NCI-H2107 treated with DMSO at 0.1 percent for 48 hours (cell line): ENCODE results near the gene MED16.

Experiments
- DNase-seq: peaks from one replicate; lab custom pipeline; 2025; ENCODE audit not compliant: unreplicated experiment; lab: John Stamatoyannopoulos, UW

The MED16 gene

GRCh38 chr19:892894-893689, at the start of gene MED16, which contains the start of gene RNU6-9:
MED16 (minus strand) TSS chr19:893187; CDS start chr19:891131, 2,056 bp downstream.
RNU6-9 (plus strand) TSS chr19:893484.
- DNase-seq, result peak; percentile 89

- DNase-seq, result no peak
These were observed 49.2 kb upstream of the MED16 start for GRCh38 chr19:942133-942645.

DNA sequence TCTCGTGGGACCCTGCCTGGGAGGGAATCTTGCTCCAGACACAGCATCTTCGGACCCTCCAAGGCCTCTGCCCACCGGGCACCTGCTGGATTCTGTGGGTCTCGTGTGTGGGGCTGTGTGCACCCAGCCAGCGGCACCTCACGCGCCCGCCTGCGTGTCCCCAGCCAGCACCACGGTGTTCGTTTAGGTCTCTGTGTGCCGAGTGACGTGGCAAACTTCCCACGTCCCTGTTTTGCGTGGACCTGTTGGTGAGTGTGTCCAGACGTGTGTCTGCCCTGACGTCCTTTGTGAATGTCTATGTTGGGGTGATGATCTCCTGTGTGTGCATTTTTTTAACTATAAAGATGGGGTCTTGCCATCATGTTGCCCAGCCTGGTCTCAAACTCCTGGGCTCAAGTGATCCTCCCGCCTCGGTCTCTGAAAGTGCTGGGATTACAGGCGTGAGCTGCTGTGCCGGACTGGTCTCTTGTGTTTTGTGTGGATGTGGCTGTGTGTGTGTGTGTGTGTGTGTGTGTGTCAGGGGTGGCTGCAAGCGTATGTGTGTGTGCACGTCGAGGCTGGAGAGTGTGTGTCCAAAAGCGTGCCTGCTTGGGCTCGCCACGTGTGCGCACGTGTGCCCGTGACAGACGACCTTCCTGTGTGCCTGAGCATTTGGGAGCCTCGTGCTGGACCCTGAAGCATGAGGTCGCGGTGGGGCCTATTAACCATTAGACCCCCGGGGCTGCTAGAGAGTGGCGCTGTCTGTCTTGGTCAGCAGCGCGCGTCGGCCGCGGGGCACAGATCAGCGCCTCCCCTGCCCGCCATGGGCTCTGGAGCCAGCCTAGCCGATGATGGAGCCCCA, 48.5 kb upstream of the MED16 start:
- no peak for DNase-seq

DNA sequence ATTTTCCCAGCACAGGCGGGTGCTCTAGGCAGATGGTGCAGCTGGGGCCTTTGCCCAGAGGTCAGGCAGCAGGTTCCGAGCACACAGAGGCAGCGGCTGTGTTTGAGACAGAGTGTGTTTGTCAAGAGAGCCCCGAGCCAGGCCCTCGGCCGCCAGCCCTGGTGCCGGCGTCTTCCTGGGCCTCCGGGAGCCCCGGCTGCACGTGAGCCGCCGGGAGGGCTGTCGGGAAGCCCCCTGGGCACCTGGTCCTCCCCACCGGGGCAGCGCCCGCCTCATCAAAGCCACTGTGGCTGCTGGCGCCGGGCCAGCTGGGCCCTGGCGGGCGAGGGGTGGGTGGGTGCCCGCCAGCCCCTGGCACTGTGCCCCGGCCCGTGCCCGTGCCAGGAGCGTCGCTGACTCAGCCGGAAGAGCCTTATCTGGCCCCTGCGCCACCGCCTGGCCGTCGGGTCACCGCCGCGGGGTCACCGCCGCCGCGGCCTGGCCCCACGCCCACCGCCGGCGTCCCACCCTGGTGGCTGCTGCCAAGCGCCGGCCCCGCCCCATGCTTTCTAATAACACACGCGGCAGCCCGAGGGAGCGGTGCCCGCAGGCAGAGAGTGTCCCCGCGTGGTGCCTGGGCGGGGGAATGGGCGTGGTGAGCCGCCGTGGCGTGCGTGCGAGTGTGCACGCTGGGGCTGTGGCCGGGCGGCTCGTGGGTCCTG, 47.8 kb upstream of the MED16 start:
- DNase-seq, result peak; percentile 14

- no peak for DNase-seq
These were observed 46.9 kb upstream of the MED16 start for GRCh38 chr19:939922-940321.

- no peak for DNase-seq
These were observed 46.5 kb upstream of the MED16 start for GRCh38 chr19:939439-939838.

DNA sequence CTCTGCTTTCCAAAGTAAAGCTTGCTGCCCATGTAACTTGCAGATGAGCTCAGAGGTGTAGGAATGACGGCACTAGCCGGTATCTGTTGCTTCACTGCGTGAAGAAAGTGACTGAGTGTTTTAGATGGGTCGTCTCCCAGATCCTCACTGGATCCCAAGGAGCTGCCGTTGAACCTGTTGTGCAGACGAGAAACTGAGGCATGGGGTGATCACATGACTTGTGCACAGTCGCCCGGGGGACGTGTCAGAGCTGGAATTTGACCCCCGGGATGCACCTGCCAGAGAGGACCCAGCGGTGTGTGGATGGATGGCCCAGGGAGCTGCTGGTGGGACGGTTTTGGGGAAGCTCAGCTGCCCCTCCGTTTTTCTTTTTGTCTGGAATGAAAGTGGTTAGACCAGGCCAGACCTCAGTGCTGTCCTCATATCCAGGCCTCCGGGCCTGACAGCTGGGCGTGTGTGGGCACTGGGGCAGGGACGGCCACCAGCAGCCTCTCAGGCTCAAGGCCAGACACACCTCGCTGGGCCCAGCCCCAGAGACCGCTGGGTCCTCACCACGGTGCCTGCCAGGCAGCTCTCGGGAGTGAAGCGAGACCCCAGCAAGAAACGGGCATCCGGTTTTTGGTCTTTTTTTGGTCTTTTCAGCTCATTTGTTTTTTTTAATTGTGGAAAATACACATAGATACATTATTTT, 45.4 kb upstream of the MED16 start:
- no peak for DNase-seq

DNA sequence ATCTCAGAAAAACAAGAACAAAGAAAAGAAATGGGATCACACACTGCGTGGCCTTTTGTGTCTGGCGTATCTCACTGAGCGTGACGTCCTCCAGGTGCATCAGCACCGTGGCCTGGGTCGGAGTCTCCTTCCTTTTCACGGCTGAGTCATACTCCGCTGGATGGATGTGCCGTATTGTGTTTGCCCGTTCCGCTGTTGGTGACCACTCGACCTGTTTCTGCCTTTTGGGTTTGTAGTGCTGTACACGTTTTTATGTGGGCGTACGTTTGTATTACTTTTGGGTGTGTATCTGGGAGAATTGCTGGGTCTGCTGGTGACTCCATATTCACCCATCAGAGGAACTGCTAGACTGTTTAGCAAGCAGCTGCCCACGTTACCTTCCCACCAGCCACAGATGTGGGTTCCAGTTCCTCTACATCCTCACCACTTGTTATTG, 44.3 kb upstream of the MED16 start:
- no peak for DNase-seq

DNA sequence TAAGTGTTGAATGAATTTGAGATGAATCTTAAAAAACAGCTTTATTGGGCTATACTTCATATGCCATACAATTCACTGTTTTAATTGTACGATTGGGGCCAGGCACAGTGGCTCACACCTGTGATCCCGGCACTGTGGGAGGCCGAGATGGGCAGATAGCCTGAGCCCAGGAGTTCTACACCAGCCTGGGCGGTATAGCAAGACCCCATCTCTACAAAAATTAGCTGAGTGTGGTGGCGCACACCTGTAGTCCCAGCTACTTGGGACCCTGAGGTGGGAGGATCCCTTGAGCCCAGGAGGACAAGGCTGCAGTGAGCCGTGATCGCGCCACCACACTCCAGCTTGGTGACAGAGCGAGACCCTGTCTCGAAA, 43.2 kb upstream of the MED16 start:
- no peak for DNase-seq

DNA sequence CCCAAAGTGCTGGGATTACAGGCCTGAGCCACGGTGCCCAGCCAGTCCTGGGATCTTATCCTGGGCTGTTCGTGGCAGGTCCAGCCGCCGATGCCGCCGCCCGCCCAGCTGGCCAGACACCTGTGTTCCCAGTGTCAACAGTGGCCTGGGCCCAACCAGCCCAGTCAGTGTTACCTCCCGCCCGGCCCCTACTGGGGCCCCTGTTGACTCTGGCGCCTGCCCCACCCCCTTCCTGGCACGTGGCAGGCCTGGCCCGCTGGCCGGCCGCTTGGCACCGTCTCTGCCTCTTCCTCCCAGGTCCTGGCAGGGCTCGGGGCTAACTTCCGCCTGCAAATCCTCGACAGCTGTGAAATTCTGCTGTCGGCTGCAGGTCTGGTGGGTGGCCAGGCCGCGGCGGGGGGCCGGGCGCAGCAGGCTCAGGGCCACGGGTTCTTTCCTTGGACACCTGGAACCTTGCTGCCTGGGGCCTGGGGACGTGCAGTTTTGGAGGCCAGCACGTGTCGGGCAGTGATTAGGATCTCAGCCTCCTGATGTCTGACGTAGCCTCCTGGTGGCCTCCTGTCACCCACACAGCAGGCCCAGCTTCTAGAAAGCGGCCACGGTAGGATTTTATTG, 42.0 kb upstream of the MED16 start:
- DNase-seq, result no peak

- no peak for DNase-seq
These were observed 41.3 kb upstream of the MED16 start for GRCh38 chr19:934197-934840.

- no peak for DNase-seq
These were observed 40.5 kb upstream of the MED16 start for GRCh38 chr19:933553-933882.

DNA sequence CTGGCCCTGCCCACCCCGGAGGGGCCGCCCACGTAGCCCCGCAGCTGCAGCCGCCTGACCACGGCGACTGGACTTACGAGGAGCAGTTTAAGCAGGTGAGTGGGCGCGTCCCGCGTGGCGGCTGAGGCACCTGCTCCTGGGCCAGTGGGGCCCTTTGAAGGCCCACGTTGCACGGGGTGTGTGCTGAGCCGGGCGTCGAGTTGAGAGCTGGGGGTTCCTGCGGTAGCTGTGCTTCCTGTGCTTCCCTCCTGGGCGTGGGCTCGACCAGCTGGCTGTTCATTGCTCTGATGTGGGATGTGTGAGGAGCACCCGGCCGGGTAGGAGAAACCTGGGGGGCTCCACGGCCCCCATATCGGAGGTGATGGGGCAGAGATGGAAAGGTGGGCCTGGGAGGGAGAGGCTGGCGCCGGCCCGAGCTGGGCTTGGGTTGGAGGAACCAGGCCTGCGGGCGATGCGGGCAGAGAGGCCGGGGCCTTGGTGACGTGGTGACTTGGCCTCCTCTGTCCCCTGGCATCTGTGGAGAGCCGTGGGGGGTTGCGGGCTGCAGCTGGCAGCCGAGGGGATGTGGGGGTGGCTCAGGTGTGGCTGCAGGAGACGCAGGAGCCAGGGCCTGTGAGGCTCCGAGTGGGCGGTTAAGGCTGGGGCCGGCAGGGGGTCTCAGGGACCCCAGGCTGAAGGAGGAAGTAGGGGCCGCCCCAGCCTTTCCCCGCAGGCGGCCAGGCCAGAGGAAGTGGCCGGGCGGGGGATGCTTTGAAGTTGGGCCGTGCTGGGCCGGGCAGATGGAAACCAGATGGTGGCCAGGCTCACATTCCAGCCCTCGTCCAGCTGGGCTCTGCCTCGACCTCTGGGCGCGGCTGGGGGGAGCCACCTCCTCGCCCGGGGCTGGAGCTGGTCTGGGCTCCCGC, 39.9 kb upstream of the MED16 start:
- DNase-seq, result no peak

- DNase-seq, result no peak
These were observed 39.1 kb upstream of the MED16 start for GRCh38 chr19:931860-932647.

DNA sequence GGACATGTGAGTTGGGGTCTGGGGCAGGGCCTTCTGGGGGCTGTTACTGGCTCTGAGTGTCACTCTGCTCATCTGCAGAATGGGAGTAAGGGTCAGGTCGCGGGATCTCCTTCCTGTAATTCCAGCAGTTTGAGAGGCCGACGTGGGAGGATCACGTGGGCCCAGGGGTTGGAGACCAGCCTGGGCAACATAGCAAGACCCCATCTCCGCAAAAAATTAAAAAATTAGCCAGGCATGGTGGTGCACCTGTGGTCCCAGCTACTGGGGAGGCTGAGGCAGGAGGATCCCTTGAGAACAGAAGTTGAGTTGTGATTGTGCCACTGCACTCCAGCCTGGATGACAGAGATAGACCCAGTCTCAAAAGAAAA, 36.9 kb upstream of the MED16 start:
- DNase-seq, result no peak

- no peak for DNase-seq
These were observed 36.4 kb upstream of the MED16 start for GRCh38 chr19:929203-929890.

DNA sequence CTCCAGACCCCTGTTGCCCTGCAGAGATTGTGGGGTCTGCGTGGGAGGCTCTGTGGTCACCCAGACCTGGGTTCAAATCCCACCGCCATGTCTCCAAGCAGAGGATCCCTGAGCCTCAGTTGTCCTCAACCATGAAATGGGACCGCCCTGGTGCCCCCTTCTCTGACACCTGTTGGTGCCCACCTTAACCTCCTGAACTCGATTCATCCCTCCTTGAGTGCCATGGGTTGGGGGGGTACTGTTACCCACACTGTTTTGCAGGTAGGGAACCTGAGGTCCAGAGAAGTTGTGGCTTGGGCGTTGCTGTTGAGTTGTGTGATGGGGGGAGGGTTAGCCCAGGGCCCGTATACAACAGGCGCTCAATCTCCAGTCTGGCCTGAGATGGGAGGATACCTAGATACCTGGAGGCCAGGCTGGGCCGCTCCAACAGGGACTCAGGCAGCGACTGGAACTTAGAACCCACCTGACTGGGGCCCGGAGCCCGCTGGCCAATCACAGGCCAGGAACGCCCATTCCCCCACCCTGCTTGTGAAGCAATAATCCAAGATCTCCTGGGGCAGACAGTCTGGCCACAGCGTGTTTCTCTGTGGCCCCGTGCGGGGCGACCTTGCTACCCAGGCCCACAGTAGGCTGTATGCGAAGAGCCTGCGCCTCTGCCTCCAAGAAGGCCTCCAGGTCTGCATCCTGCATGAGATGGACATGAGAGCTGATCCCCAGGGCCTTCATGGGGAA, 35.6 kb upstream of the MED16 start:
- DNase-seq, result no peak
